Erythroblast (primary cell): ENCODE data around the gene MAP2K6.

ENCODE experiments used
- GATA1 ChIP-seq: IDR thresholded peaks from 2 replicates; pipeline ENCODE4 v1.6.1; 2011; ENCODE audit warnings: low read depth, mild to moderate bottlenecking, control low read depth, low read length, moderate library complexity
- POLR2A ChIP-seq: IDR thresholded peaks from 2 replicates; pipeline ENCODE4 v1.6.1; 2011; ENCODE audit warnings: mild to moderate bottlenecking, low read length

GRCh38 chr17:69581061-69581961 is 166.8 kb downstream of the MAP2K6 start:
- TF ChIP-seq POLR2A (no peak), GATA1 (no peak)
